Suprapubic skin (tissue), 3 donors: ENCODE measurements around the gene DPYD.

Experiments used
- EP300 ChIP-seq: sonication (generic); formaldehyde crosslinking; IDR thresholded peaks from one replicate; pipeline ENCODE4 v1.6.1; 2017; ENCODE audit warnings: antibody characterized with exemption
- TF ChIP-seq, protein P1 (sequence below), 2 donors: fragments of 200-600 bp in 1 of 2; fragments of 450-650 bp in 1 of 2; sonication (generic) in 1 of 2; IDR thresholded peaks; one replicate each; pipeline ENCODE4 v1.5.1; 2016 to 2019; ENCODE audit warnings: antibody characterized with exemption in 2 of 2, mild to moderate bottlenecking in 1 of 2, moderate library complexity in 1 of 2

GRCh38 chr1:97934491-97934890 lies 13.7 kb upstream of the DPYD start:
- no peak for TF ChIP-seq EP300
- TF ChIP-seq, protein P1, sequence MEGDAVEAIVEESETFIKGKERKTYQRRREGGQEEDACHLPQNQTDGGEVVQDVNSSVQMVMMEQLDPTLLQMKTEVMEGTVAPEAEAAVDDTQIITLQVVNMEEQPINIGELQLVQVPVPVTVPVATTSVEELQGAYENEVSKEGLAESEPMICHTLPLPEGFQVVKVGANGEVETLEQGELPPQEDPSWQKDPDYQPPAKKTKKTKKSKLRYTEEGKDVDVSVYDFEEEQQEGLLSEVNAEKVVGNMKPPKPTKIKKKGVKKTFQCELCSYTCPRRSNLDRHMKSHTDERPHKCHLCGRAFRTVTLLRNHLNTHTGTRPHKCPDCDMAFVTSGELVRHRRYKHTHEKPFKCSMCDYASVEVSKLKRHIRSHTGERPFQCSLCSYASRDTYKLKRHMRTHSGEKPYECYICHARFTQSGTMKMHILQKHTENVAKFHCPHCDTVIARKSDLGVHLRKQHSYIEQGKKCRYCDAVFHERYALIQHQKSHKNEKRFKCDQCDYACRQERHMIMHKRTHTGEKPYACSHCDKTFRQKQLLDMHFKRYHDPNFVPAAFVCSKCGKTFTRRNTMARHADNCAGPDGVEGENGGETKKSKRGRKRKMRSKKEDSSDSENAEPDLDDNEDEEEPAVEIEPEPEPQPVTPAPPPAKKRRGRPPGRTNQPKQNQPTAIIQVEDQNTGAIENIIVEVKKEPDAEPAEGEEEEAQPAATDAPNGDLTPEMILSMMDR (IDR thresholded peaks at IDR 0.05) = no peak
